CD4-positive, alpha-beta T cell treated with Interferon gamma for 1 hour (primary cell): ENCODE results near the gene FAM221B.

ENCODE experiments used
- DNase-seq: peaks from one replicate; pipeline ENCODE4 v3.0.0-alpha.2; 2020

Gene FAM221B

DNA sequence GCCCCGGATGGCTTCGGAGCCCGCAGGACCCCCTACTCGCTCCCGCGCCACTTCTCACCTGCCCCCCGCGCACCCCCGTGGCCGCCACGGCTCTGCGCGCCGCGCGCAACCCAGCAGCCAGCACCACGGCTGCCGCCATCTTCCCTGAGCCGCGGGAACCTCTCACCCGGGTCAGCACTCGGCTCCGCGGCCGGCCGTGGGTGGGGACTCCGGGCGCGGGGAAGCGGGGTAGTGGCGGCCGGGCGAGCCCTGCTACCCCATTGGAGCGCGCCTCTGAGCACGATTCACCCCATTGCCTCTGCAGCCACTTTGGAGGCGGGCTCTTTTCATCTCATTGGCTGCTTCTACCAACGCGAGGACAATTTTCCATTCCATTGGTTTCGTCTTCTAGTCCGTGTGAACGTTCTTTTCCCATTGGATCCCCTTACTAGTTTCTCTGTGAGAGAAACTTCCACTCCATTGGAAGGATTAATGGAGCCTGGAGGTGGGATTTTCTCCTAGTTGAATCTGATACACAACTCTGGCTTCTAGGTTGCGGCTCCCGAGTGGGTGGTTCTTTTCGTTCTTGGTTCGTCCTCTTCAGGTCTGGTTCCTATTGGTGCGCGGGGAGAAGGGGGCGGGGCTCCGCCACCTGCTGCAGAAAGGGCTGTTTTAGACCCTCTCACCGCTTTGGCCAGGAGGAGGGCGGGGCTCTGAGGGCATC is 13.5 kb downstream of the FAM221B start, which contains the start of gene HINT2:
Gene HINT2, minus strand, starts transcription at position 202 of the 703 bp plus-strand sequence. Its CDS starts 63 bp downstream, at position 139.
- peak; percentile 97 for DNase-seq

DNA sequence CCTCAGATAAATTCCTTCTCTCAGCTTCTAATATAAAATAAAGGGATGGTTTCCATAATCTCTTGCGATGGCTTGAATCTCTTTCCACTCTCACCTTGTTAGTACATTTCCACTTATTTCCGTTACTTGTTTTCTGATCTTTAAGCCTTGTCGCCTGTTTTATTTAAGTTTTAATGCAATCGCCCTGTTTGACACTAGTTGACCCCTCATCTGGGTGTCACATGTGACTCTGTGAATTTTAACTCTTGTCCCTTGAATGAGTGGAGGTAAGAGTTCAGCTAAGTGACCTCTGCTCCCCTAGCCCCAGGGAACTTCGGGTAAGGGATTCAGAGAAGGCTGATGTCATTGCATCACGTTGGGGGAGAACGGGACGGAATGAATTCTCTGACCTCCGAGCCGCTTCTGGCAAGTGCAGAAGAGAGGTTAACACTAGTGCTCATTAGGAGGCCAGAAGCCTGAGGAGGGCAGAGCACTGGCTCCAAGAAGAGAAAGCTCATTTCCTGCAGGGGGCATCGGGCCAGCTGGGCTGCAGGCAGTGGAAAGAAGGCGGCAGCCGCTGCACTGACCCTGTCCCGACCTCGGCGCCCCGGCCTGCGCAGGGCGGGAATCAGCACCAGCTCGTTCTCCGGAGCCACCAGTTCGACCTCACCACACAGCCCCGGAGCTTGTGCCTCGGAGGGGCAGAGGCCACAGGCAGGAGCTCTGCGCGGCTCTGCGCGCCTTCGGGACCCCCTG is 14.3 kb downstream of the FAM221B start:
- DNase-seq, result peak; percentile 21

DNA sequence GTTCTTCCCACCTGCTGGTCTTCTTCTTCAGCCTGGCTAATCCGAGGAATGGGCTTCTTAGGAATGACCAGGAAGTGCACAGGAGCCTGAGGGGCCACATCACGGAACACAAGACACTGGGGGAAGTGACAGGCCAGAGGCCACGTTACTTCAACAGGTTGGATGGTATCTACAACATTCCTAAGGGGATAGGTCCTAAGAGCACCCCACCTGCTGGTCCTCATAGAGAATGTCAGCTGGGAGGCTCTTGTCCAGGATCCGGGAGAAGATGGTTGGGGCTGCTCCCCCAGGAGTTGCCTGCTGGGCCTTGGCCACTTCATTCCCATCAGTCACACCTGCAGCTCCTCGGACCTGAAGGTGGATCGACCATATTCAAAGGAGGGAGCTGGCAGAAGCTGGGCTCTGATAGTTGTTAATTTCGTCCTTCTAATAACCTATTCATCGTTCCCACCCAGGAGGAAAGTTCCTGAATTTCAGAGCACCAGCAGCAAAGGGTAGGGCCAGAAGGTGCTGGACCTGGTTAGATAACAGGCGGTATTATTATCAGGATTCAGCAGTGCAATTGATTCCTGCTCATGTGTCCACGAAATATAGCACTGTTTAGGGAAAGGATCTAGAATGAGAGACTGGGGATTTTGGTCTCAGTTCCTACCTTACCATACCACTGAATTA is 15.0 kb downstream of the FAM221B start:
- DNase-seq, result no peak

DNA sequence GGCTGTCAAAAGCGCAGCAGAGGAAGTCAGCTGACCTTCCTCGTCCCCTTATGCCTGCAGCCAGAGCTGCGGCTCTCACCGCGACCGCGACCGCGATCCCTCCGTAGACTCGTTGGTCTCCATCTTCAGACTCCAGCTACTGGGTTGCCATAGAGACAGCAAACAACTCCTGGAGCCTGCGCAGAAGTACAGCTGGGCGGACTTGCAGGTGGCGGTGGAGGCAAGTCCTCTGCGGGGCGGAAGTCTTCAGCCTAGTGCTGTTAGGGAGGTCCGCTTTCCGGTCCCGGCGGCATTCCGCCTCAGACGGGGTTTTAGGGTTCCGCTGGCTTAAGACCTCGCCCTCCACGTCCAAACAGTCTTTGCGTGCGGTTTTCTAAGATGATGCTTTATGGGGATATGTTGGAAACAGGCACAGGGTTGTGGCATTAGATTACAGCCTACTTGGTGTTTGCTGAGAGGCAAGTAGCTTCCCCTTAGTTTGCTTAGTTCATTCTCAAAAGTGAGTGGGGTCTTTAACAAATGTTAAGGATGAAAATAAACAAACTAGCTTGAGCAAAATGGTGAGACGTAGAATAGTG is 16.4 kb downstream of the FAM221B start, which contains the start of gene SPAG8:
Gene SPAG8, minus strand, starts transcription at position 238 of the 578 bp plus-strand sequence. Its CDS starts 115 bp downstream, at position 123.
- peak; percentile 98 for DNase-seq

DNA sequence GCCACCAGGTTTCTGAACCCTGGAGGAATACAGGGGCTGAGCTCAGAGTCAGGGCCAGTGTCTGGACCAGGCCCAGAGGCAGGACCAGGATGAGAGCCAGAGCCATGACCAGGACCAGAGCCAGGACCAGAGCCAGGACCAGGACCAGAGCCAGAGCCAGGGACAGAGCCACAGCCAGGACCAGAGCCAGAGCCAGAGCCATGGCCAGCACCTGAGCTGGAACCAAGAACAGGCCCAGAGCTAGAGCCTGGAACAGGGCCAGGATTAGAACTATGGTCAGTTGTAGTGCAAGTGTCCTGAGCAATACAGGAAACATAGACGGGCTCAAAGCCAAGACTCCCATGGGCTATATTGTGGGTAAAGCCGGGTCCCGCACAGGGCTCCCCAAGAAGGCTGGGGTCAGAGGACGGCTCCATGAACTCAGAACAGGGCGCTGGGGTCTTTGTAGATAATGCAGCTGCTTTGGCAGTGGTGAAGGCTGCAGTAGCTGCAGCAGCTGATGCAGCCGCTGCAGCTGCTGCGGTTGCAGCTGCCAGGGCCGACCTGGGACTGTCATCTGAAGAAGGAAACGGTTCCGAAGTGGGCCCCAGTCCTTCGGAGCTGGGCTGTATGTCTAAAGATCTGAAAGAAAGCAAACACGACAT is 17.0 kb downstream of the FAM221B start:
- no peak for DNase-seq

DNA sequence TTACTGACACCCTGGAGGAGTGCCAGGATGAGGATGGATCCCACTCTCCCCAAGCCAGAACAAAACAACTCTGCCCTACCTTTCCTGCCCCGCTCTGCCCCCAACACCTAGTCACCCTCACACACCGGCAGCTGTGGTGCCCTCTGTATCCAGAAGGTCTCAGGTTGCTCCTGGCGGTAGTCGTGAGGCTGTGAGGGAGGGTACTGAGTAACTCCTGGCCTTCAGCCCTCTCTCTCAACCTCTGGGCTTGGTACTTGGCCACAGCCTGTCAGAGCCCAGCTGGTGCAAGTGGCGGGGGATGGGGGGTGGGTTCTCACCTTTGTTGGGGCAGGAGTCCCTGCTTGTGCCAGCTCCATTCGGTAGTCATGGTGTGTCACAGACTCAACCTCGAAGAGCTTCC is 18.4 kb downstream of the FAM221B start:
- DNase-seq, result no peak

DNA sequence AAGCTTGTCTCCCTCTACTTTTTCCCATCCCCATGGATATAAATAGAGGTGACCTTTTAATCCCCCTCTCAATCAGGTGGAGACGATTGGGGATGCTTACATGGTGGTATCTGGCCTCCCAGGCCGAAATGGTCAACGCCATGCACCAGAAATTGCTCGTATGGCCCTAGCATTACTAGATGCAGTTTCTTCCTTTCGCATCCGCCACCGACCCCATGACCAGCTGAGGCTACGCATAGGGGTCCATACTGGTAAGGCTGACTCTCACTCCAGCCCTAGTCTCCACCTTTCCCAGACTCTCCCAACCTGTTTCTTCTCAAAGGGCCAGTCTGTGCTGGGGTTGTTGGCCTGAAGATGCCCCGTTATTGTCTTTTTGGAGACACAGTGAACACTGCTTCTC is 20.1 kb downstream of the FAM221B start:
- no peak for DNase-seq

DNA sequence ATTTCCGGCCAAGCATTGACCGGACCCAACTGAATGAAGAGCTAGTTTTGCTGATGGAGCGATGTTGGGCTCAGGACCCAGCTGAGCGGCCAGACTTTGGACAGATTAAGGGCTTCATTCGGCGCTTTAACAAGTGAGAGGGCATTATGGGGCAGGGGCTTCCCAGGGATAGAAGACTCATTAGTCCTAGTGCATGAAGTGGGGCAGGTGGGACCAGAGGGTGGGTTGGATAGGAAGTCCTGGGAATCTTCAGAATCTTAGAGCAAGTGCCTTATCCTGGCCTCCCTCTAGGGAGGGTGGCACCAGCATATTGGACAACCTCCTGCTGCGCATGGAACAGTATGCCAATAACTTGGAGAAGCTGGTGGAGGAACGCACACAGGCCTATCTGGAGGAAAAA is 22.4 kb downstream of the FAM221B start:
- no peak for DNase-seq

DNA sequence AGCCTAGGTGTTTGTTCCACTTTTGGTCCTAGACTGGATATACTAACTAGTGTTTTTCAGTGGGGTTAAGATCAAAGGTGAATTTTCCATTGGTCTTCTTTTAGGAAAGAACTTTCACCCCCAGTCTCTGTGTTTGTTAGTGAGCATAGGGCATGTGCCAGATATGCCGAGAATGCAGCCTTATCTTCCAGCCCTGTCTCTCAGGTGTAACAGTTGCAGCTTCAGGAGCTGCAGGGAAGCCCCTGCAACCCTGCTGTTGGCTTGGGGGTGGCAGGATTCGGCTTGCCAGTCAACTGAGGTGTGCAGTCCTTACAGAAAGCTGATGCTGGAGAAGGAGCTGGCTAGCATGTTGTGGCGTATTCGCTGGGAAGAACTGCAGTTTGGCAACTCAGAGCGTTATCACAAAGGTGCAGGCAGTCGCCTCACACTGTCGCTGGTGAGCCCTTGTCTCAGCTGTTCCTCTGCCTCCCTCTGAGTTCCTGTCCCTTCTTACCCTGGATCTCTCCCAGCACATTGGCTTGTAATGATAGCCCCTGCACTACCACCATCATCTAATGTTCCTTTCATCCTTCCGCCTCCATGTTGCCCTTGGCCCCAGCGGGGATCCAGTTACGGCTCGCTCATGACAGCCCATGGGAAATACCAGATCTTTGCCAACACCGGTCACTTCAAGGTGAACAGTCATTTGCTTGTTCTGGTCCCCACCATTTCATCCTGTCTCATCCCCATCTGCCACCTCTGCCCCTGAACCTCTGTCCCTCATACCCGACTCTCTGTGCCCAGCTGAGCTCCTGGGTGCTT is 27.0 kb downstream of the FAM221B start:
- no peak for DNase-seq

DNA sequence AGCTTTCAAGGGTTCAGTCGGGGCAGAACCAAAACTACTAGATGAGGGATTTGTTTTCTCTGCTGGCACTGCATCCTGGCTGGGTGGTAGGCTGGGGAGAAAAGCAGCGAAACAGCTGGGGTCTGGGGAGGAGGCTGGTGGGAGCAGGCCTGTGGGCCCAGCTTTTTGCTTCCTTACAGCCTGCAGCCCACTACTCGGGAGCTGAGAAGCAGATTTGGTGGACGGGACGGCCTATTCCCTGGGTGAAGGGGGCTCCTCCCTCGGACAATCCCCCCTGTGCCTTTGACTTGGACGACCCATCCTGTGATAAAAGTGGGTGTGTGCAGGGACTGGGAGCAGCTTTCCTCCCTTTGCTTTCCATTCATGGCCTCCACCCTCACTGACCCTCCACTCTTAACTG is 28.0 kb downstream of the FAM221B start:
- no peak for DNase-seq

DNA sequence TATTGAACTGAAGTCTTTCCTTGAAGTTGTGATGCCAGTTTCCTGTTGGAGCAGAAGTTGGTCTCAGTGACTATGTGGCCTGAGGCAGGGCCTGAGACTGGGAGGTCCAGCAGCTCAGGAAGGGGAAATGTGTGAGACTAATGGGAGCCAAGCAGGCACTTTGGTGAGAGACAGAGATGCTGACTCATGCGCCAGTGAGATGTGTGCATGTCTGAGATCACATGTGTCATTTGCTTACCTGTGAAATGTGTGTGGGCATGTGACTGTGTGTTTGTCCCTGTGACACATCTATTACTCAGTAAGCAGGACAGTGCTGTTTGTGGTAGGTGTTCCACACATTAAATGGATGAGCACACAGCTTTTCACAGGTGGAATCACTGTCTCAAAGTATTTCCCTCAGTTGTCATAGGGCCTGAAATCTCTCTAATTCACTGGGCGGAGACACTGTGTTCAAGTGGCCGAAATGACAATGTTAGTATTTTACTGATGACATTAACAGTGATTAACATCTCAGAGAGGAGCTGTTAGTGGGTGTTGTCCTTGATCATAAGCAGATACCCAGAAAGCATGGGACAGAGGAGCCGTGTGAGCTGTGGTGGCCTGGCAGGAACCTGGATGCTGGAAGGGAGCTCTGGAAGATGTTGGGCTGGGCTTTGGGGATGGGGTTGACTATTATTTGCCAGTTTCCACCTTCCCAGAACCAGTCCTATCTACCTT is 29.7 kb downstream of the FAM221B start:
- DNase-seq, result no peak

DNA sequence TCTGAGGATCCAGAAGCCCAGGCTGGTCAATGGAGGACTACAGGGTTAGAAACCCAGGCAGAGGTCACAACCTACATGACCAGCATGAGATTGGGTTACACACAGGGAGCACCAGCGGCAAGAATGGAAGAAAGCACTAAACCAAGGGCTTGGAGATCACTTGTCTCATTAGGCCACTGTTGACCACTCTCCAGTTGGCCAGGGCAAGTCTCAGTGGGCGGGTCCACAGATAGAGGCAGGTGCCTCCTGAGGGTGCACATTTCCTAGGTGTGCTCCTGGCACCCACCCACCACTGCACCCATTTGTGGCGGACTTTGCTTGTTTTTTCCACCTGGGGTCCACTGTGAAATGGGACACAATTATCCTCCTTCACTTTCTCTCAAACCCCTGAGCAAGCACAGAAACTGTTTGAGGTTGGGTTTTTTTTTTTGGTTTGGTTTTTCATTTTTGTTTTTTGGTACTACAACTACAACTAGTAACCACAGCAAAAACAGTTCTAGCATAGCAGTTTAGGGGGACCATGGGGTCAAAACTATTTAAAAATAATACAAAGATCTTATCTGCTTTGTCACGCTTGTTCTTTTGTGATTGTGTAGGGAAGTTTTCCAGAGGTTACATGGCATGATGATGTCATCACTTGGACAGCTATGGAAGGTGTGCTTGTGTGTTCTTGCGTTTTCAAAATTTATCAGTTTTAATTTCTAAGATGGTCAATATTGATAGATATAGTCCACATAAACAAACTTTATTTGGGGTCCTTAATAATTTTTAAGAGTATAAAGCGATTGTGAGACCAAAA is 31.0 kb downstream of the FAM221B start:
- DNase-seq, result no peak

DNA sequence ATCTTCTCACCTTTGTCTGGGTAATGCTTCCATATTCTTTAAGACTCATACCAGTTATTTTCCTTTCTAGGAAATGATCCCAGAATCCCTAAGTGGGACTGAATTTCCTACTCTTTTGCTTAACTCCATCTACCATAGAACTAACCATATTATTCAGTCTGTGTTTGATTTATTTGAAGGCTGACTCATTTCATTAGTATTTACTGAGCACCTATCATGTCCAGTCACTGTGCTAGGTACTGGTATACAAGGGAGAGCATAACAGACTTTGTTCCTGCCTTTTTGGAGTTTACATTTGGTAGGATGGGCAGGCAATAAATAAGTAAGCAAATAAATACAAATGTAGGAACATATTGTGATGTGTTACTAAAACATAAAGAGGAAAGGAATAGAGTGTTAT is 32.8 kb downstream of the FAM221B start:
- DNase-seq, result no peak

DNA sequence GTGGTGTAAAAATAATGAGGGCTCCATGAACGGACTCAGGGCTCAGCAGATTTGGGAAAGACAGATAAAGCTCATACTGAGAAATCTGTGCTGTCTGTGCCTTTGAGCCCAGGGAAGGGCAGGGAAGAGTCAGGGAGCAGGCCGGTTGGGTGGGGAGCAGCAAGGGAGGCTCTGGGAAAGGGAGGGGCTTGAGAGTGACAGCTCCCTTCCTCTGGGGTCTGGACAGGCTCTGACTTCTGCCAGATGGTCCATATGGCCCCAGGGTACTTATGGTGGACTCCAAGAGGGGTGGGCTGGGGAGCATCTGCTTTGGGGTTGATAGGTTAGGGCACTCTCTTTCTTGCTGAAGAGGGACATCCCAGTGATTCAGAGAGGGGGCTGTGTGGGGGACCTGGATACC is 35.1 kb downstream of the FAM221B start:
- DNase-seq, result no peak

DNA sequence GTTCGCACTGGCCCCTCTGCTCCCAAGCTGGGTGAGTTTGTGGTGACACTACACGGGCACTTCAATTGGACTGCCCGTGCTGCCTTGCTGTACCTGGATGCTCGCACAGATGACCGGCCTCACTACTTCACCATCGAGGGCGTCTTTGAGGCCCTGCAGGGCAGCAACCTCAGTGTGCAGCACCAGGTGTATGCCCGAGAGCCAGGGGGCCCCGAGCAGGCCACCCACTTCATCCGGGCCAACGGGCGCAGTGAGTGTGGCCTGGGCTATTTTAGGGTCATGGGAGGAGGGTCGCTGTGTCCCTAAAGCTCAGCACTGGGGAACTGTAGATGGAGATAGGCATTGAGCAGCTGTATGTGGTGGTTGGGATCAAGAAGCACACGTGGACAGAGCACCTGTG is 35.7 kb downstream of the FAM221B start:
- no peak for DNase-seq

DNA sequence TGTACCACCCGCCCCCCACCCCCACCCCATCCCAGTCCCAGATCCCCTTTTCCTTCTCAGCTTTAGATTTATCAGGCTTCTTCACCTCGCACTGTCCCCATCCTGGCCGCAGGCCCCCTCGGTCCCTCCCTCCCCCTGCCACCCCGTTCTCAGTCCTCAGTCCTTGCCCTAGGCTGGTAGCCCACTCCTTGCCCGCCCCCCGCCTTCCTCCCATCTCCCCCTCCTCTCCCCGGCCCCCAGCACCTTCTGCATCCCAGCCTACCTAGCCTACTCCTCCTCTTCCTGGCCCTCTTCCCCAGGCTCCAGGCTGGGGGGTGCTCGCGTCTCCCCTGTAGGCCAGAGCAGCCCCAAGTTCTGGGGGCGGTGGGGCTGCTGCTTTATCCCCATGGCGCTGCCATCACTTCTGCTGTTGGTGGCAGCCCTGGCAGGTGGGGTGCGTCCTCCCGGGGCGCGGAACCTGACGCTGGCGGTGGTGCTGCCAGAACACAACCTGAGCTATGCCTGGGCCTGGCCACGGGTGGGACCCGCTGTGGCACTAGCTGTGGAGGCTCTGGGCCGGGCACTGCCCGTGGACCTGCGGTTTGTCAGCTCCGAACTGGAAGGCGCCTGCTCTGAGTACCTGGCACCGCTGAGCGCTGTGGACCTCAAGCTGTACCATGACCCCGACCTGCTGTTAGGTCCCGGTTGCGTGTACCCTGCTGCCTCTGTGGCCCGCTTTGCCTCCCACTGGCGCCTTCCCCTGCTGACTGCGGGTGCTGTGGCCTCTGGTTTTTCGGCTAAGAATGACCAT is 36.3 kb downstream of the FAM221B start:
- no peak for DNase-seq

DNA sequence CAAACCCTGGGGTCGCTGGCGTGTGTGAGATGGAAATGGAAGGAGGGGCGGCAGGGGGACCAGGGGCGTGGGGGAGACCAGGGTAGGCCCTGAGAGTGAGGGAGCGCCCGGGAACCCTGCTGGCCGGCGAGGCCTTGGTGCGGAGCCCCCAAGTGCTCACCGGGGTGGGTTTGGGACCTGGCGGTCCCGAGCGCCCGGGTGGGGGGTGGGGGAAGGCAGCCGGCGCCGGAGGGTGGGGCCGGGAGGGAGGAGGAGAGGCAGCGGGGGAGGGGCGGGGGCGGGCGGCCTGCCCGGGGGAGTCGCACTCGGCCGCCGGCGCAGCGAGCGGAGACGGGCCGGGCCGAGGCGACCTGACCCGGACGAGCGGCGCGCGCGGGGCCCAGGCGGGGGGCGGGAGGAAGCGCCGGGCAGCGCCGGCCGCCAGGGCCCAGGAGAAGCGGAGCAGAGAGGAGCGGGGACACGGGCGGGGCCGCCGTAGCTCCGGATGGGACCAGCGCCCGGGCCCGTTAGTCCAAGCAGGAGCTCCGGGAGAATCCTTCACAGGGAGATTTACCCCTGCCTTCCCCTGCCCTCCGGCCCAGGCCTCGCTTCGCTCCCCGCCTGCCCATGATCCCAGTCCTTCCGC is 37.1 kb downstream of the FAM221B start, which contains the start of gene NPR2:
Gene NPR2, plus strand, starts transcription at position 295 of the 625 bp plus-strand sequence. CDS start 818 bp downstream, outside the sequence.
- no peak for DNase-seq

DNA sequence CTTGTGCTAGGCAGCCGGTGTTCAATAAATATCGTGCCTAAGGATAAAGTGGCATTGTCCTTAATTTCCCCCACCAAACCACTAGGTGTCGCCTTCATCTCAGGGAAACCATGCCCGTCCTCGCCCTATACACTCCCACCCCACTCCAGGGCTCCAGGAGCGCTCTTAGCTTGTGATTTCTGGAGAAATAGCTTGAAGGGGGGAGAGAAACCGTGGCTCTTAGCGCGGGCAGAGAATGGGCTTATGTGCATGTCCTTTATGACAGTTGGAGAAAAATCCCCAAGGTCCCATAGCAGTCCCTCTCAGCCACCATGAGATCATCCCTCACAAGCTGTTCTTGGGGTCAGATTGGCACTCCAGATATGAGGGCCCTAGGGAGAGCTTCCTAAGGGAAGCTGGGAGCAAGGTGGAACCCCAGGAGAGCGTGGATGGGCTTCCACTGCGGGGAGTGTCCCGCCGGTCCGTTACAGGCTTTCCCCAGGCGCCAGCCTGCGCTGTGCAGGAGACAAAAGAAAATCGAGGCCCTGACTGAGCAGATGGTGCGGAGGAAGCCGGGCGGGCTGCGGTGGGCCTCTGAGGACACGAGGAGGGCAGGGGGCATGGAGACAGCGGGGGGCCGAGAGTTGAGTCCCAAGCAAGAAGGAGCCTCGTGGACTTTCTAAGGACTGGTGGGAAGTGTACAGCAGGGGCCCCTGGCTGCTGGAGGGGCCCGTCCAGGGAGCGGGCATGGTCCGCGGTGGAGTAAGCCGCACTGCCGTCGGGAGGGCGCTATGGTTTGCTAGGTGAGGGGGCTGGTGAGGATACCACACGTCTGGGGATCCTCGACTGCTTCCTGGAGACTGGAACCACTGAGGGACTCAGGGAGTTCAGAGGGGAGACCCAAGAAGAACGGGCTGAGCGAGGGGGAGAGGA is 37.9 kb downstream of the FAM221B start:
- DNase-seq, result peak; percentile 50
